ENCODE results near the gene ZNF318.

DNA sequence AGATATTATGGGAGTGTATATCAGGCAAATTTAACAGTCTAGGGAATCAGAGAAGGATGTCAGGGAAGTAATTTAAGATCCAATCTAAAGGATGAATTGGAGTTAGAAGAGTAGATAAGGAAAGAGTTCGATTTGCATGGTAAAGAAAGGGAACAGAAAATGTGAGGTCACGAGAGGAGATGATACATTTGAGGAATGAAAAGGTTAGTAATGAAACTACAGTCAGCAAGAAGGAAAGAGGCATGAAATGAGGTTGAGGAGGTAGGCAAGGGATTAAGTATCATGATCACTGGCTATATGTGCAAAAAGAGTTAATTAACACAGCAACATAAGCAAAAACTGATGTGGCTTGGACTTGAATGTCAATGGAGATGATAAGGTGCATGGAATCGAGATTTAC, 22.4 kb downstream of the ZNF318 start:
- TF ChIP-seq GATA2 (IDR thresholded peaks at IDR 0.05; ENCODE audit: low read depth, low read length): no peak
- TF ChIP-seq GATA3 (IDR thresholded peaks at IDR 0.05; ENCODE audit: low read depth, low read length): no peak
